ENCODE measurements around the gene CCL3.
"Not testable (repeated sequence)": the region's sequence is repeated elsewhere in the genome, so short reads cannot be mapped to it uniquely, and the experiment has no call there.

Gene CCL3

GRCh38 chr17:36113131-36113530 is 23.2 kb upstream of the CCL3 start:
- H3K9me2 ChIP-seq (replicated peaks; ENCODE audit: insufficient read depth, low read length); H3K4me3 ChIP-seq (ENCODE audit: insufficient read depth, low read length, poor library complexity, severe bottlenecking); H3K9ac ChIP-seq (ENCODE audit: low read length); H3K4me2 ChIP-seq (ENCODE audit: low read depth, low read length, poor library complexity, severe bottlenecking); H4K20me1 ChIP-seq (ENCODE audit: low read depth, low read length); H3K36me3 ChIP-seq (ENCODE audit: low read length); H3F3A ChIP-seq (ENCODE audit: insufficient read depth); H3K79me2 ChIP-seq (ENCODE audit: insufficient read depth, low read length); H3K9me3 ChIP-seq (ENCODE audit: insufficient read depth, low read length); H3K27me3 ChIP-seq (ENCODE audit: low read length); H3K27ac ChIP-seq (ENCODE audit: low read depth, low read length); H2AFZ ChIP-seq (ENCODE audit: low read depth, low read length, severe bottlenecking): not testable (repeated sequence)

DNA sequence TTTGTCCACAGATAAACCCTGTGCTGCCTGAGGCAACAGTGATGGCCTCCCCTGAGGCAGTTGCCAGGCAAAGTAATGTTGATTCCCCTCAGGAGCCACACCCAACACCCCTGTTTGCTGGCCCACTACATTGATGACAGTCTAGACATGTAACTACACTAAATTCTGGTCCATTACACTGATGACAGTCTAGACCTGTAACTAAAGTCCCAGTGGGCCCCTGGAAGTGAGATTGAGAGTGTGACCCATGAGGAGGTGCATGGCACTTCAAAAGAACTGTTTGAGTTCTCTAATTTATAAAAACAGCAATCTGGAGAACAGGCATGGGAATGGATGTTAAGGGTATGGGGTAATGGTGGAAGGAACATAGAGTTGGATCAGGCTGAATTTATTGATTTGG is 22.6 kb upstream of the CCL3 start:
- TF ChIP-seq EZH2phosphoT487 (conservative IDR thresholded peaks at IDR 0.05; ENCODE audit: low read length), result no peak
- TF ChIP-seq, protein P1, sequence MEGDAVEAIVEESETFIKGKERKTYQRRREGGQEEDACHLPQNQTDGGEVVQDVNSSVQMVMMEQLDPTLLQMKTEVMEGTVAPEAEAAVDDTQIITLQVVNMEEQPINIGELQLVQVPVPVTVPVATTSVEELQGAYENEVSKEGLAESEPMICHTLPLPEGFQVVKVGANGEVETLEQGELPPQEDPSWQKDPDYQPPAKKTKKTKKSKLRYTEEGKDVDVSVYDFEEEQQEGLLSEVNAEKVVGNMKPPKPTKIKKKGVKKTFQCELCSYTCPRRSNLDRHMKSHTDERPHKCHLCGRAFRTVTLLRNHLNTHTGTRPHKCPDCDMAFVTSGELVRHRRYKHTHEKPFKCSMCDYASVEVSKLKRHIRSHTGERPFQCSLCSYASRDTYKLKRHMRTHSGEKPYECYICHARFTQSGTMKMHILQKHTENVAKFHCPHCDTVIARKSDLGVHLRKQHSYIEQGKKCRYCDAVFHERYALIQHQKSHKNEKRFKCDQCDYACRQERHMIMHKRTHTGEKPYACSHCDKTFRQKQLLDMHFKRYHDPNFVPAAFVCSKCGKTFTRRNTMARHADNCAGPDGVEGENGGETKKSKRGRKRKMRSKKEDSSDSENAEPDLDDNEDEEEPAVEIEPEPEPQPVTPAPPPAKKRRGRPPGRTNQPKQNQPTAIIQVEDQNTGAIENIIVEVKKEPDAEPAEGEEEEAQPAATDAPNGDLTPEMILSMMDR (IDR thresholded peaks at IDR 0.05; ENCODE audit: insufficient read depth, low read length, poor library complexity, severe bottlenecking), result no peak

GRCh38 chr17:36111068-36111490 is 21.1 kb upstream of the CCL3 start:
- no peak overlapping the region for H3K4me2 ChIP-seq (ENCODE audit: low read depth, low read length, poor library complexity, severe bottlenecking)
- H3K4me3 ChIP-seq (ENCODE audit: insufficient read depth, low read length, poor library complexity, severe bottlenecking), result no peak overlapping the region
- no peaks in the 10 kb centered on the region for H3K79me2 ChIP-seq (ENCODE audit: insufficient read depth, low read length)

More for the DNA sequence above, 22.6 kb upstream of the CCL3 start:
- Histone ChIP-seq H2AFZ (ENCODE audit: low read depth, low read length, severe bottlenecking) (no peak overlapping the region), H3K9me2 (replicated peaks; ENCODE audit: insufficient read depth, low read length) (no peaks in the 10 kb centered on the region), H4K20me1 (ENCODE audit: low read depth, low read length) (no peaks in the 10 kb centered on the region), H3K4me2 (ENCODE audit: low read depth, low read length, poor library complexity, severe bottlenecking) (no peak overlapping the region), H3K9me3 (ENCODE audit: insufficient read depth, low read length) (no peaks in the 10 kb centered on the region), H3K36me3 (ENCODE audit: low read length) (no peaks in the 10 kb centered on the region), H3K4me3 (ENCODE audit: insufficient read depth, low read length, poor library complexity, severe bottlenecking) (no peak overlapping the region), H3K27ac (ENCODE audit: low read depth, low read length) (no peak overlapping the region), H3K27me3 (ENCODE audit: low read length) (no peaks in the 10 kb centered on the region), H3K9ac (ENCODE audit: low read length) (no peak overlapping the region), H3F3A (ENCODE audit: insufficient read depth) (no peaks in the 10 kb centered on the region), H3K79me2 (ENCODE audit: insufficient read depth, low read length) (no peaks in the 10 kb centered on the region)

GRCh38 chr17:36108265-36108664 is 18.3 kb upstream of the CCL3 start:
- H3K36me3 ChIP-seq (ENCODE audit: low read length); H3K9me3 ChIP-seq (ENCODE audit: insufficient read depth, low read length); H3K27me3 ChIP-seq (ENCODE audit: low read length); H4K20me1 ChIP-seq (ENCODE audit: low read depth, low read length); H3K79me2 ChIP-seq (ENCODE audit: insufficient read depth, low read length); H3K9ac ChIP-seq (ENCODE audit: low read length); H3K9me2 ChIP-seq (replicated peaks; ENCODE audit: insufficient read depth, low read length); H3F3A ChIP-seq (ENCODE audit: insufficient read depth); H2AFZ ChIP-seq (ENCODE audit: low read depth, low read length, severe bottlenecking); H3K4me2 ChIP-seq (ENCODE audit: low read depth, low read length, poor library complexity, severe bottlenecking); H3K27ac ChIP-seq (ENCODE audit: low read depth, low read length); H3K4me3 ChIP-seq (ENCODE audit: insufficient read depth, low read length, poor library complexity, severe bottlenecking): not testable (repeated sequence)

More at GRCh38 chr17:36111068-36111490, 21.1 kb upstream of the CCL3 start:
- H4K20me1 ChIP-seq (ENCODE audit: low read depth, low read length), result no peaks in the 10 kb centered on the region
- no peak overlapping the region for H3K27ac ChIP-seq (ENCODE audit: low read depth, low read length)
- H2AFZ ChIP-seq (ENCODE audit: low read depth, low read length, severe bottlenecking), result no peak overlapping the region
- H3K9me3 ChIP-seq (ENCODE audit: insufficient read depth, low read length), result no peaks in the 10 kb centered on the region
- TF ChIP-seq, protein P1 (IDR thresholded peaks at IDR 0.05; ENCODE audit: insufficient read depth, low read length, poor library complexity, severe bottlenecking), result no peak
- no peak for TF ChIP-seq EZH2phosphoT487 (conservative IDR thresholded peaks at IDR 0.05; ENCODE audit: low read length)
- no peaks in the 10 kb centered on the region for H3K36me3 ChIP-seq (ENCODE audit: low read length)
- H3K9ac ChIP-seq (ENCODE audit: low read length), result no peak overlapping the region
- H3K9me2 ChIP-seq (replicated peaks; ENCODE audit: insufficient read depth, low read length), result no peaks in the 10 kb centered on the region
- H3K27me3 ChIP-seq (ENCODE audit: low read length), result no peaks in the 10 kb centered on the region
- no peaks in the 10 kb centered on the region for H3F3A ChIP-seq (ENCODE audit: insufficient read depth)
